Kidney (tissue), 11 donors: ENCODE data around the gene FAM153A. TPM values are rescaled to one million over a fixed set of nuclear protein-coding genes. Genes with fewer than 3 reads are reported as not detected.
A peak's percentile ranks its signal among the peaks of the same experiment; 100 is the strongest.
"Not testable (repeated sequence)": the region's sequence is repeated elsewhere in the genome, so short reads cannot be mapped to it uniquely, and the experiment has no call there.

ENCODE experiments used
- DNase-seq, 5 donors: peaks; one replicate each; pipeline ENCODE4 v3.0.0-alpha.2; 2013 to 2020
- FAIRE-seq: peaks from 2 replicates; lab custom pipeline; 2012; peaks lifted over from hg19 to GRCh38; lab: Jason Lieb, UNC
- H3K27ac ChIP-seq, 2 donors: one replicate each; pipeline ENCODE4 v1.7.0; 2013; ENCODE audit warnings: low read depth in 2 of 2, low read length in 2 of 2, inconsistent platforms in 1 of 2
- H3K27me3 ChIP-seq: one replicate; pipeline ENCODE4 v1.7.1; 2013; ENCODE audit warnings: low read length, inconsistent platforms; ENCODE audit not compliant: control insufficient read depth, insufficient read depth
- H3K36me3 ChIP-seq, 3 donors: one replicate each; pipeline versions ENCODE4 v1.7.0 to v1.7.1; 2013; ENCODE audit warnings: low read length in 3 of 3, control low read depth in 1 of 3, inconsistent platforms in 1 of 3; ENCODE audit not compliant: insufficient read depth in 3 of 3, control insufficient read depth in 2 of 3
- H3K4me1 ChIP-seq, 3 donors: one replicate each; pipeline versions ENCODE4 v1.7.0 to v1.7.1; 2013; ENCODE audit warnings: low read length in 3 of 3, inconsistent platforms in 1 of 3, low read depth in 1 of 3; ENCODE audit not compliant: control insufficient read depth in 2 of 3, insufficient read depth in 2 of 3
- H3K4me3 ChIP-seq, 3 donors: one replicate each; pipeline versions ENCODE4 v1.7.0 to v1.8.1; 2013; ENCODE audit warnings: low read length in 3 of 3, control low read depth in 1 of 3, inconsistent platforms in 1 of 3
- H3K9ac ChIP-seq, 3 donors: one replicate each; pipeline versions ENCODE4 v1.7.0 to v1.7.1; 2013; ENCODE audit warnings: low read length in 3 of 3, control low read depth in 1 of 3, inconsistent platforms in 1 of 3
- H3K9me3 ChIP-seq, 3 donors: one replicate each; pipeline versions ENCODE4 v1.7.0 to v1.7.1; 2013; ENCODE audit warnings: low read length in 3 of 3, control low read depth in 1 of 3, inconsistent platforms in 1 of 3; ENCODE audit not compliant: control insufficient read depth in 2 of 3, insufficient read depth in 1 of 3
- intact Hi-C: fragments of 100-400 bp; cut with DNase I; formaldehyde crosslinking; loops from one replicate; pipeline ENCODE4 v1.11.1; 2022
- polyA plus RNA-seq: library from polyadenylated mRNA; stranded (reverse); fragments of 350-450 nt; fragmentation: Illumina TruSeq; extraction: RNeasy Lipid Tissue Mini Kit (QIAGEN cat#74804); gene quantifications from one replicate; pipeline ENCODE4 v1.2.3, GENCODE V29; 2014; ENCODE audit warnings: low read depth, low replicate concordance; ENCODE audit not compliant: insufficient read depth
- total RNA-seq: library from RNA; stranded (reverse); fragmentation: NEBNext Ultra II Directional; extraction: Animal tissue kit (Norgen Biotek cat#: 25700); gene quantifications from one replicate; pipeline ENCODE4 v1.2.1, GENCODE V29; 2021
- donor health status: control.
- donor health status: control.
- donor health status: DM: yes; HTN: yes; CAD: no.
- donor health status: Normal renal cell carcinoma (clear cell type).

Gene FAM153A
- total and polyA plus RNA-seq, 2 donors from 2014 or later: 1.6 to 13.4 TPM

- H3K36me3 ChIP-seq, H3K9me3 ChIP-seq, H3K4me3 ChIP-seq, H3K9ac ChIP-seq, H3K27me3 ChIP-seq, H3K4me1 ChIP-seq, FAIRE-seq, intact Hi-C loops, H3K27ac ChIP-seq: not testable (repeated sequence)
- DNase-seq: peak in 2 of 5 donors; percentile 1 to 21
Measured at GRCh38 chr5:177692507-177692906, 90.2 kb downstream of the FAM153A start.

- H3K4me1 ChIP-seq, FAIRE-seq, H3K27me3 ChIP-seq, H3K9ac ChIP-seq, H3K4me3 ChIP-seq, H3K27ac ChIP-seq, DNase-seq, H3K9me3 ChIP-seq, intact Hi-C loops, H3K36me3 ChIP-seq: not testable (repeated sequence)
Measured at GRCh38 chr5:177689011-177689610, 93.6 kb downstream of the FAM153A start.

- H3K4me3 ChIP-seq, H3K9me3 ChIP-seq, intact Hi-C loops, DNase-seq, H3K27me3 ChIP-seq, H3K4me1 ChIP-seq, H3K9ac ChIP-seq, H3K27ac ChIP-seq, FAIRE-seq, H3K36me3 ChIP-seq: not testable (repeated sequence)
Measured at GRCh38 chr5:177688091-177688490, 94.6 kb downstream of the FAM153A start.

- DNase-seq, H3K9me3 ChIP-seq, H3K4me3 ChIP-seq, H3K9ac ChIP-seq, H3K27me3 ChIP-seq, intact Hi-C loops, H3K4me1 ChIP-seq, FAIRE-seq, H3K27ac ChIP-seq, H3K36me3 ChIP-seq: not testable (repeated sequence)
Measured at GRCh38 chr5:177681920-177682319, 100.8 kb downstream of the FAM153A start.

Other genes starting within 250 kb of the FAM153A start
- gene FAM193B, start 228.3 kb downstream of the FAM153A start, total RNA-seq: 77.8 TPM
- gene FAM193B, start 228.3 kb downstream of the FAM153A start, polyA plus RNA-seq: 61.0 TPM
- 168 TPM for gene TMED9, start 190.7 kb downstream of the FAM153A start, total RNA-seq
- 214 TPM for gene TMED9, start 190.7 kb downstream of the FAM153A start, polyA plus RNA-seq
- gene B4GALT7, start 182.8 kb downstream of the FAM153A start, total RNA-seq: 30.7 TPM
- 42.6 TPM for gene B4GALT7, start 182.8 kb downstream of the FAM153A start, polyA plus RNA-seq
- not detected for gene PROP1, start 213.3 kb upstream of the FAM153A start, total RNA-seq
- not detected for gene PROP1, start 213.3 kb upstream of the FAM153A start, polyA plus RNA-seq